ENCODE data around the gene CCR1. TPM values are rescaled to one million over a fixed set of nuclear protein-coding genes. Genes with fewer than 3 reads are reported as not detected.

CCR1 gene
- total RNA-seq, 1 donor from 2014 or later = 0.20 TPM

GRCh38 chr3:46196261-46196957 lies 11.7 kb downstream of the CCR1 start:
- Histone ChIP-seq H3K79me2 (ENCODE audit: insufficient read depth, low read length) (no peaks in the 10 kb centered on the region), H4K20me1 (ENCODE audit: insufficient read depth, low read length) (no peaks in the 10 kb centered on the region), H2AFZ (ENCODE audit: low read depth, low read length) (no peak overlapping the region), H3K9me3 (ENCODE audit: insufficient read depth, low read depth, low read length) (peaks cover 4% of the 10 kb centered on the region), H3K4me2 (ENCODE audit: low read length) (no peak overlapping the region), H3K36me3 (ENCODE audit: insufficient read depth, low read length) (no peaks in the 10 kb centered on the region), H3K27ac (ENCODE audit: low read depth, low read length) (no peak overlapping the region), H3K9ac (ENCODE audit: low read length) (no peak overlapping the region), H3K27me3 (ENCODE audit: insufficient read depth, low read length) (peaks cover 2% of the 10 kb centered on the region), H3K4me1 (ENCODE audit: insufficient read depth, low read length) (no peaks in the 10 kb centered on the region), H3K4me3 (ENCODE audit: insufficient read depth, low read depth, low read length) (no peak overlapping the region)
- Mint-ChIP-seq H3K27me3 (ENCODE audit: low read depth, unreplicated experiment) (no peaks in the 10 kb centered on the region), H3K4me1 (ENCODE audit: low read depth, unreplicated experiment) (no peaks in the 10 kb centered on the region), H3K9me3 (ENCODE audit: unreplicated experiment) (peaks cover 10% of the 10 kb centered on the region), H3K4me3 (ENCODE audit: unreplicated experiment) (no peak overlapping the region), H3K27ac (ENCODE audit: unreplicated experiment) (no peak overlapping the region), H3K36me3 (ENCODE audit: low read depth, unreplicated experiment) (no peaks in the 10 kb centered on the region)
- DNase-seq (ENCODE audit: low read depth) (no peak), FAIRE-seq (no peak)
- TF ChIP-seq CTCF (IDR thresholded peaks at IDR 0.05; ENCODE audit: insufficient read depth, low read depth, low read length) (no peak), EZH2 (IDR thresholded peaks at IDR 0.05; ENCODE audit: insufficient read depth, low read length) (no peak)

- no peaks in the 10 kb centered on the region for H3K36me3 Mint-ChIP-seq (ENCODE audit: low read depth, unreplicated experiment)
- H3K27me3 Mint-ChIP-seq (ENCODE audit: low read depth, unreplicated experiment) = no peaks in the 10 kb centered on the region
- no peak overlapping the region for H3K4me2 ChIP-seq (ENCODE audit: low read length)
- H3K27ac ChIP-seq (ENCODE audit: low read depth, low read length) = no peak overlapping the region
- FAIRE-seq = peak; percentile 47
- H3K4me3 Mint-ChIP-seq (ENCODE audit: unreplicated experiment) = no peak overlapping the region
- no peak overlapping the region for H2AFZ ChIP-seq (ENCODE audit: low read depth, low read length)
- no peaks in the 10 kb centered on the region for H3K79me2 ChIP-seq (ENCODE audit: insufficient read depth, low read length)
- H4K20me1 ChIP-seq (ENCODE audit: insufficient read depth, low read length) = no peaks in the 10 kb centered on the region
- no peaks in the 10 kb centered on the region for H3K4me1 ChIP-seq (ENCODE audit: insufficient read depth, low read length)
- no peak overlapping the region for H3K9ac ChIP-seq (ENCODE audit: low read length)
- no peaks in the 10 kb centered on the region for H3K4me1 Mint-ChIP-seq (ENCODE audit: low read depth, unreplicated experiment)
- H3K9me3 ChIP-seq (ENCODE audit: insufficient read depth, low read depth, low read length) = peaks cover 4% of the 10 kb centered on the region
- TF ChIP-seq EZH2 (IDR thresholded peaks at IDR 0.05; ENCODE audit: insufficient read depth, low read length) (no peak), CTCF (IDR thresholded peaks at IDR 0.05; ENCODE audit: insufficient read depth, low read depth, low read length) (no peak)
- H3K4me3 ChIP-seq (ENCODE audit: insufficient read depth, low read depth, low read length) = no peak overlapping the region
- peaks cover 2% of the 10 kb centered on the region for H3K27me3 ChIP-seq (ENCODE audit: insufficient read depth, low read length)
- H3K36me3 ChIP-seq (ENCODE audit: insufficient read depth, low read length) = no peaks in the 10 kb centered on the region
- peaks cover 10% of the 10 kb centered on the region for H3K9me3 Mint-ChIP-seq (ENCODE audit: unreplicated experiment)
- DNase-seq (ENCODE audit: low read depth) = no peak
- H3K27ac Mint-ChIP-seq (ENCODE audit: unreplicated experiment) = no peak overlapping the region
Observed at GRCh38 chr3:46194868-46195553, 13.1 kb downstream of the CCR1 start.

- no peaks in the 10 kb centered on the region for H3K27me3 ChIP-seq (ENCODE audit: insufficient read depth, low read length)
- H3K27ac Mint-ChIP-seq (ENCODE audit: unreplicated experiment) = no peak overlapping the region
- H3K4me3 Mint-ChIP-seq (ENCODE audit: unreplicated experiment) = no peak overlapping the region
- no peaks in the 10 kb centered on the region for H3K79me2 ChIP-seq (ENCODE audit: insufficient read depth, low read length)
- no peaks in the 10 kb centered on the region for H3K4me1 ChIP-seq (ENCODE audit: insufficient read depth, low read length)
- H3K27me3 Mint-ChIP-seq (ENCODE audit: low read depth, unreplicated experiment) = no peaks in the 10 kb centered on the region
- DNase-seq (ENCODE audit: low read depth) = no peak
- no peaks in the 10 kb centered on the region for H4K20me1 ChIP-seq (ENCODE audit: insufficient read depth, low read length)
- H3K9ac ChIP-seq (ENCODE audit: low read length) = no peak overlapping the region
- H3K36me3 ChIP-seq (ENCODE audit: insufficient read depth, low read length) = no peaks in the 10 kb centered on the region
- no peak for TF ChIP-seq CTCF (IDR thresholded peaks at IDR 0.05; ENCODE audit: insufficient read depth, low read depth, low read length)
- no peak for TF ChIP-seq EZH2 (IDR thresholded peaks at IDR 0.05; ENCODE audit: insufficient read depth, low read length)
- H3K4me2 ChIP-seq (ENCODE audit: low read length) = no peak overlapping the region
- H2AFZ ChIP-seq (ENCODE audit: low read depth, low read length) = no peak overlapping the region
- H3K4me1 Mint-ChIP-seq (ENCODE audit: low read depth, unreplicated experiment) = no peaks in the 10 kb centered on the region
- H3K27ac ChIP-seq (ENCODE audit: low read depth, low read length) = no peak overlapping the region
- FAIRE-seq = no peak
- peaks cover 10% of the 10 kb centered on the region for H3K9me3 Mint-ChIP-seq (ENCODE audit: unreplicated experiment)
- H3K4me3 ChIP-seq (ENCODE audit: insufficient read depth, low read depth, low read length) = no peak overlapping the region
- H3K9me3 ChIP-seq (ENCODE audit: insufficient read depth, low read depth, low read length) = peaks cover 4% of the 10 kb centered on the region
- no peaks in the 10 kb centered on the region for H3K36me3 Mint-ChIP-seq (ENCODE audit: low read depth, unreplicated experiment)
Observed at GRCh38 chr3:46193436-46193835, 14.7 kb downstream of the CCR1 start.

Data from astrocyte (in vitro differentiated cells and primary cell).